CD14-positive monocyte (primary cell): ENCODE measurements around the gene GPD2. TPM values are rescaled to one million over a fixed set of nuclear protein-coding genes. Genes with fewer than 3 reads are reported as not detected.

Experiments used
- DNase-seq, 3 donors: peaks; one replicate each; pipeline ENCODE4 v3.0.0-alpha.2; 2011 to 2022
- H2AFZ ChIP-seq: 2 replicates; pipeline ENCODE4 v1.6.0; 2012; ENCODE audit warnings: mild to moderate bottlenecking, low read depth, low read length, inconsistent platforms; ENCODE audit not compliant: insufficient read depth, poor library complexity, severe bottlenecking
- H3K27ac ChIP-seq, 2 donors: 1 replicate in 1 of 2; 2 replicates in 1 of 2; pipeline ENCODE4 v1.5.1; 2012 to 2013; ENCODE audit warnings: low read length in 2 of 2, control low read depth in 1 of 2, inconsistent platforms in 1 of 2, low read depth in 1 of 2, mild to moderate bottlenecking in 1 of 2
- H3K27me3 ChIP-seq, 2 donors: one replicate each; pipeline versions ENCODE4 v1.6.0 to v1.6.1; 2011 to 2013; ENCODE audit warnings: low read length in 2 of 2; ENCODE audit not compliant: control insufficient read depth in 2 of 2, insufficient read depth in 2 of 2
- H3K36me3 ChIP-seq, 2 donors: replicated peaks in 1 of 2; 1 replicate in 1 of 2; 2 replicates in 1 of 2; pipeline versions ENCODE4 v1.5.1 to v1.6.1; 2012 to 2013; ENCODE audit warnings: low read length in 2 of 2, control low read depth in 1 of 2, inconsistent platforms in 1 of 2, mild to moderate bottlenecking in 1 of 2; ENCODE audit not compliant: insufficient read depth in 2 of 2, control insufficient read depth in 1 of 2
- H3K4me1 ChIP-seq, 2 donors: 1 replicate in 1 of 2; 2 replicates in 1 of 2; pipeline versions ENCODE4 v1.5.1 to v1.6.1; 2012 to 2013; ENCODE audit warnings: low read length in 2 of 2, control low read depth in 1 of 2, inconsistent platforms in 1 of 2, mild to moderate bottlenecking in 1 of 2, moderate library complexity in 1 of 2; ENCODE audit not compliant: insufficient read depth in 2 of 2, control insufficient read depth in 1 of 2
- H3K4me2 ChIP-seq: replicated peaks from 2 replicates; pipeline ENCODE3; 2012; ENCODE audit warnings: low read length, moderate library complexity, mild to moderate bottlenecking; ENCODE audit not compliant: poor library complexity, severe bottlenecking; ENCODE audit errors: extremely low read depth
- H3K4me3 ChIP-seq, 3 experiments: fragments of 200-600 bp in 1 of 3; sonication (generic) in 1 of 3; replicated peaks in 1 of 3; 1 replicate in 2 of 3; 2 replicates in 1 of 3; pipeline ENCODE4 v1.5.1; 2011 to 2013; ENCODE audit warnings: low read length in 3 of 3, mild to moderate bottlenecking in 3 of 3, control low read depth in 2 of 3, low read depth in 2 of 3, inconsistent platforms in 1 of 3, moderate library complexity in 1 of 3
- H3K79me2 ChIP-seq: 2 replicates; pipeline ENCODE4 v1.6.0; 2012; ENCODE audit warnings: mild to moderate bottlenecking, control low read depth, inconsistent platforms, low read length, moderate library complexity; ENCODE audit not compliant: insufficient read depth
- H3K9ac ChIP-seq: 2 replicates; pipeline ENCODE4 v1.6.0; 2017; ENCODE audit warnings: low read length, mild to moderate bottlenecking; ENCODE audit not compliant: insufficient read depth, poor library complexity, severe bottlenecking
- H3K9me3 ChIP-seq, 2 donors: replicated peaks in 1 of 2; 1 replicate in 1 of 2; 2 replicates in 1 of 2; pipeline versions ENCODE4 v1.5.1 to v1.6.1; 2012 to 2013; ENCODE audit warnings: low read length in 2 of 2, control low read depth in 1 of 2; ENCODE audit not compliant: control insufficient read depth in 1 of 2, insufficient read depth in 1 of 2
- H4K20me1 ChIP-seq: 2 replicates; pipeline ENCODE4 v1.6.0; 2012; ENCODE audit warnings: mild to moderate bottlenecking, low read length, control low read depth, moderate library complexity; ENCODE audit not compliant: insufficient read depth
- H3K27ac Mint-ChIP-seq, 7 donors: one replicate each; pipeline ENCODE4 v1.8.0; 2020; ENCODE audit warnings: mild to moderate bottlenecking in 7 of 7, mixed read lengths in 7 of 7, moderate library complexity in 6 of 7, inconsistent platforms in 2 of 7
- H3K27me3 Mint-ChIP-seq, 3 donors: one replicate each; pipeline ENCODE4 v1.8.0; 2021 to 2022; ENCODE audit warnings: low read depth in 3 of 3, mild to moderate bottlenecking in 3 of 3, mixed read lengths in 3 of 3, moderate library complexity in 3 of 3, inconsistent platforms in 1 of 3
- H3K36me3 Mint-ChIP-seq, 2 donors: one replicate each; pipeline ENCODE4 v1.8.0; 2020; ENCODE audit warnings: mixed read lengths in 2 of 2, inconsistent platforms in 1 of 2, mild to moderate bottlenecking in 1 of 2
- H3K4me1 Mint-ChIP-seq: one replicate; pipeline ENCODE4 v1.8.0; 2020; ENCODE audit warnings: mild to moderate bottlenecking, mixed read lengths
- H3K4me3 Mint-ChIP-seq, 2 donors: one replicate each; pipeline ENCODE4 v1.8.0; 2020; ENCODE audit warnings: mild to moderate bottlenecking in 2 of 2, mixed read lengths in 2 of 2, moderate library complexity in 1 of 2
- H3K9me3 Mint-ChIP-seq, 7 donors: one replicate each; pipeline ENCODE4 v1.8.0; 2020 to 2022; ENCODE audit warnings: mixed read lengths in 7 of 7, mild to moderate bottlenecking in 6 of 7, moderate library complexity in 6 of 7, inconsistent platforms in 2 of 7
- WGBS: methylation state at CpG from one replicate; pipeline ENCODE4 v1.1.5; 2013; ENCODE audit warnings: missing lambda C conversion rate; ENCODE audit not compliant: insufficient coverage; 5-methylcytosine and 5-hydroxymethylcytosine counted together
- intact Hi-C, 2 donors: fragments of 100-400 bp; cut with micrococcal nuclease; formaldehyde crosslinking; loops; one replicate each; pipeline versions ENCODE4 v1.15.0 to v1.15.1; 2023
- polyA plus RNA-seq, 3 donors: library from polyadenylated mRNA; depleted of rRNA in 1 of 3; unstranded in 2 of 3; stranded (reverse) in 1 of 3; fragments of 300-500 nt in 2 of 3; fragments of >200 nt in 1 of 3; fragmentation: Illumina TruSeq in 2 of 3; gene quantifications; 1 replicate in 2 of 3; 2 replicates in 1 of 3; pipeline ENCODE4 v1.2.3, GENCODE V29; 2012 to 2021
- TF ChIP-seq, protein P1 (sequence below): fragments of 200-600 bp; IDR thresholded peaks from one replicate; pipeline ENCODE4 v1.8.0; 2022; ENCODE audit warnings: antibody characterized with exemption, mild to moderate bottlenecking

Gene GPD2
- polyA plus RNA-seq, 3 donors = 13.4 to 17.1 (median 14.5) TPM

DNA sequence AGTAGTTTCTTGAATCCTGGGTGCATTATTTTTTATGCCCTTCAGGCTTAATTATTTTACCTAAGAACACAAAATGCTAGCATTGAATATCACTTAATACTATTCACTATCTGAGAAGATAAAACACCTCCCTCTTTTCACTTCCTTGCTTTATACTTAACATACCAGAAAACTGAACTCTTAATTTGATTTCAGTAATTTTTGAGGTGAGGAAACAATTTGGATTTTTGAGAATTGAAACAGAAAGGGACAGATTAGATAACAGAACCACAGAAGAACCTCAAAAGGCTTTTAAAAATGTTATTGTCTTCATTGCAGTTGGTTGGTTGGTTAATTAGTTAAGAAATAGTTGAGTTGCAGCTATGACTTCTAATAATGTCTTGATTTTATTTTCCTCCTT, 69.5 kb downstream of the GPD2 start:
- no peaks in the 10 kb centered on the region for H3K9me3 ChIP-seq
- peaks cover 2 to 34% of the 10 kb centered on the region in 2 donors for H3K36me3 ChIP-seq
- H3K79me2 ChIP-seq = peaks cover 4% of the 10 kb centered on the region
- Mint-ChIP-seq H3K36me3 (peaks cover 30 to 39% of the 10 kb centered on the region in 2 donors), H3K4me1 (peaks cover 5% of the 10 kb centered on the region), H3K4me3 (no peak overlapping the region), H3K9me3 (no peaks in the 10 kb centered on the region), H3K27me3 (no peaks in the 10 kb centered on the region), H3K27ac (no peak overlapping the region)
- H3K9ac ChIP-seq = no peak overlapping the region
- H3K4me1 ChIP-seq = no peaks in the 10 kb centered on the region
- H3K27ac ChIP-seq = no peak overlapping the region
- no peak for DNase-seq
- no peak overlapping the region for H3K4me3 ChIP-seq
- H2AFZ ChIP-seq = no peak overlapping the region
- H3K4me2 ChIP-seq = no peak overlapping the region
- no peaks in the 10 kb centered on the region for H3K27me3 ChIP-seq
- intact Hi-C loops = no loop called here
- TF ChIP-seq, protein P1, sequence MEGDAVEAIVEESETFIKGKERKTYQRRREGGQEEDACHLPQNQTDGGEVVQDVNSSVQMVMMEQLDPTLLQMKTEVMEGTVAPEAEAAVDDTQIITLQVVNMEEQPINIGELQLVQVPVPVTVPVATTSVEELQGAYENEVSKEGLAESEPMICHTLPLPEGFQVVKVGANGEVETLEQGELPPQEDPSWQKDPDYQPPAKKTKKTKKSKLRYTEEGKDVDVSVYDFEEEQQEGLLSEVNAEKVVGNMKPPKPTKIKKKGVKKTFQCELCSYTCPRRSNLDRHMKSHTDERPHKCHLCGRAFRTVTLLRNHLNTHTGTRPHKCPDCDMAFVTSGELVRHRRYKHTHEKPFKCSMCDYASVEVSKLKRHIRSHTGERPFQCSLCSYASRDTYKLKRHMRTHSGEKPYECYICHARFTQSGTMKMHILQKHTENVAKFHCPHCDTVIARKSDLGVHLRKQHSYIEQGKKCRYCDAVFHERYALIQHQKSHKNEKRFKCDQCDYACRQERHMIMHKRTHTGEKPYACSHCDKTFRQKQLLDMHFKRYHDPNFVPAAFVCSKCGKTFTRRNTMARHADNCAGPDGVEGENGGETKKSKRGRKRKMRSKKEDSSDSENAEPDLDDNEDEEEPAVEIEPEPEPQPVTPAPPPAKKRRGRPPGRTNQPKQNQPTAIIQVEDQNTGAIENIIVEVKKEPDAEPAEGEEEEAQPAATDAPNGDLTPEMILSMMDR = no peak
- H4K20me1 ChIP-seq = no peaks in the 10 kb centered on the region

- WGBS = no CpG with 5 or more reads among the region's 1 CpG
- H3K36me3 ChIP-seq = peaks cover 47 to 82% of the 10 kb centered on the region in 2 donors
- Mint-ChIP-seq H3K36me3 (peaks cover 59 to 72% of the 10 kb centered on the region in 2 donors), H3K27ac (peak overlapping the region in 1 of 7 donors; percentile 37), H3K27me3 (no peaks in the 10 kb centered on the region), H3K9me3 (no peaks in the 10 kb centered on the region), H3K4me3 (no peak overlapping the region), H3K4me1 (no peaks in the 10 kb centered on the region)
- H3K9me3 ChIP-seq = no peaks in the 10 kb centered on the region
- intact Hi-C loops = no loop called here
- H4K20me1 ChIP-seq = no peaks in the 10 kb centered on the region
- no peak overlapping the region for H3K27ac ChIP-seq
- DNase-seq = no peak
- H3K4me3 ChIP-seq = no peak overlapping the region
- H3K4me2 ChIP-seq = no peak overlapping the region
- H3K27me3 ChIP-seq = no peaks in the 10 kb centered on the region
- H3K79me2 ChIP-seq = peaks cover 4% of the 10 kb centered on the region
- TF ChIP-seq, protein P1 = no peak
- no peaks in the 10 kb centered on the region for H3K4me1 ChIP-seq
- H2AFZ ChIP-seq = no peak overlapping the region
- H3K9ac ChIP-seq = no peak overlapping the region
Measured at GRCh38 chr2:156511122-156511521, 74.9 kb downstream of the GPD2 start.
